ENCODE measurements around the gene NF1.
"Not testable (repeated sequence)": the region's sequence is repeated elsewhere in the genome, so short reads cannot be mapped to it uniquely, and the experiment has no call there.

The NF1 gene

DNA sequence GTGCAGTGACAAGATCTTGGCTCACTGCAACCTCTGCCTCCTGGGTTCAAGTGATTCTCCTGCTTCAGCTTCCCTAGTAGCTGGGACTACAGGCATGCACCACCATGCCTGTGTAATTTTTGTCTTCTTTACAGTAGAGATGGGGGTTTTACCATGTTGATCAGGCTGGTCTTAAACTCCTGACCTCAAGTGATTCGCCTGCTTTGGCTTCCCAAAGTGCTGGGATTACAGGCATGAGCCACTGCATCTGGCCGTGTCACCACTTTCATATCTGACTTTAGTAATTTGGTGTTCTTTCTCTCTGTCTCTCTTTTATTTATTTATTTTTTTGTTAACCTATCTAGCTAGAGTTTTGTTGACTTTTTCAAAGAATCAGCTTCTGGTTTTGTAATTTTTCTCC lies 103.9 kb downstream of the NF1 start:
- not testable (repeated sequence) for DNase-seq (ENCODE audit: low read depth)

DNA sequence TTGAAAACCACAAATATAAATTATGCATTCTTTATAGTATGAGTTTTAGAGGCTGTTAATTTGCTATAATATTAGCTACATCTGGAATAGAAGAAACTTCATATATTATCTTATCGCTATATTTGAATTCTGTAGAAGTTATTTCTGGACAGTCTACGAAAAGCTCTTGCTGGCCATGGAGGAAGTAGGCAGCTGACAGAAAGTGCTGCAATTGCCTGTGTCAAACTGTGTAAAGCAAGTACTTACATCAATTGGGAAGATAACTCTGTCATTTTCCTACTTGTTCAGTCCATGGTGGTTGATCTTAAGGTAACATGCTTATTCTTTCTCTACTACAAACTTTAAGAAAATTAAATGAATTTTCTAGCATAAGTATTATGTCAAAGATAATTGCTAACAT lies 105.5 kb downstream of the NF1 start:
- DNase-seq (ENCODE audit: low read depth), result no peak

DNA sequence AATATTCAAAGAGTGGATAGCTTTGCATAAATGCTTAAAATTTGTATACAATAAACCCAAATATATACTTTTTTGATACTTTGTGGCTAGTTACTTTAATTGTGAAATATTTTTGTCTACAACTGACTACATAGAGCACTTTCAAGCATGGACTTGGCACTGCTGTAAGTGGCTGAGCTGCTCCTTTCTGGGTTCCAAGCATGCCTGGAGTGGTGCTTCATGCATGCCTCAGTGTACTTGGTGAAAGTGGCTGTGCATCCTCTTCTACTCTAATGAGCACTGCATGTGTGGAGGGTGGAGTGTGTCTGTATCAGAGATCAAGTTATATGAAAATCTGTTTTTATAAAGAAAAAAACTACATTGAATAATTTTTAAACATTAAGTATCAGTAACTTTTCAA lies 108.2 kb downstream of the NF1 start:
- no peak for DNase-seq (ENCODE audit: low read depth)

DNA sequence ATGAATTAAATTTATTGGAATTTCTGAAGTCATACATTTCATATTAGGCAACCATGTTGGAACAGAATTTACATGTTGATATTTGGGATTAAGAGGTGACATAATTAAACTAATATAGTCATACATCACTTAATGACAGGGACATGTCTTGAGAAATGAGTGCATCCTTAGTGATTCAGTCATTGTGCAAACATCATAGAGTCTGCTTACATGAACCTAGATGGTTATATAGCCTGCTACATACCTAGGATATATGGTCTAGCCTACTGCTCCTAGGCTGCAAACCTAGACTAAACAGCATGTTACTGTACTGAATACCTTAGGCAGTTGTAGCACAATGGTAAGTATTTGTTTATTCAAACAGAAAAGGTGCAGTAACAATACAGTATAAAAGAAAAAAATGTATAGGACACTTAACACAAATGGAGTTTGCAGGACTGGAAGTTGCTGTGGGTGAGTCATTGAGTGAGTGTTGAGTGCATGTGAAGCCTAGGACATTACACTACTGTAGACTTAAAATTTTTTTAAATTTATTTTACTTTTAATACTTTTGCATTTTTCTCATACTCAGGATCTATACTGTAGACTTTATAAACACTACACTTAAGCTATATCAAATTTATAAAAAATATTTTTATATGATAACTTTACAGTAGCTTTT lies 116.7 kb downstream of the NF1 start:
- no peak for DNase-seq (ENCODE audit: low read depth)

DNA sequence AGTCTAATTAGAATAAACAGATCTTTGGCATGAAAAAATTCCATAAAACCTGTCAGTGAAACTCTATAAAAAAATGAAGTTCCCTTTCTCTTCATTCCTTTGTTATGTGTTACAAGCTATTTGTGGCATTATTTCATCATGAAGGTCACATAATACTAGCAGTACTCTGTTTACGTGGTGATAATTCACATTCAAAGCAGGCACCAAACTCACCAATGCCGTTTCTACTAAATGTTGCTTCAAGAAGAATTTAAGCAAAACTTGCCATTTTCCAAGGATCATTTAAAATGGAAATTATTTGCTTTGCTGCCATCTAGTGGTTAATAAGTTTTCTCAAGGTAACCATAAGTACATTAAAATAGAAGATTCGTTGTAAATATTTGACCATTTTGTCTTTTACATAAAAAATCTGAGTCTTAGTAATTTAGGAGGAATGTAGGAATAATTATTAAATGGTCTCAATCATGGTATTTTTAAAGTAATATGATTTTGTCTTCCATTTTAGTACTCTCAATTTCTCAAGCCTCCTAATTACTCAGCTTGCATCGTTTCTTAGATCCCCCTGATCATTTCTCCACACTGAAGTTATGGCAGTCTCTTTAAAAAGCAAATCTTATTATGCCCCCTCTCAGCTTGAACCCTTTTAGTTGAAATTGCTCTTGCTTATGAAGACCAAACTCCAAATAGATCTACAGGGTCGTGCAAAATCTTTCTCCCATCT lies 121.4 kb downstream of the NF1 start:
- DNase-seq (ENCODE audit: low read depth), result peak; percentile 89

DNA sequence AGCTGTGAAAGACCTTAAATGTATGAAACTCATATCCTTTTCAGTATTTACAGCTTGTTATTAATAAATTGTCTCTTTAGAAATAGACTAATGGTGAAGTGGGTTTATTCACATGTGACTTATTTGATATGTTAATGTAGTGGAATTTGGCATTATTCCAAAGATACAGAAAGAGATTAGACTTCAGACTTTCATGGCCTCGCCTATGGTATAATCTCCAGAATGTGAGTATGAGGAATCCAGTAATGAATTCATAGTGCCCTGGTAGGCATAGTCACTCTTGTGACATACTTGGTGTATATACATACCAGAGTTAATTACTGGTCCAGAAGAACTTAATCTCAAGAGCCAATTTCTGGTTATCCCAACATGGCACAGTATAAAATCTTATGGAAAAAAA lies 129.6 kb downstream of the NF1 start:
- no peak for DNase-seq (ENCODE audit: low read depth)

DNA sequence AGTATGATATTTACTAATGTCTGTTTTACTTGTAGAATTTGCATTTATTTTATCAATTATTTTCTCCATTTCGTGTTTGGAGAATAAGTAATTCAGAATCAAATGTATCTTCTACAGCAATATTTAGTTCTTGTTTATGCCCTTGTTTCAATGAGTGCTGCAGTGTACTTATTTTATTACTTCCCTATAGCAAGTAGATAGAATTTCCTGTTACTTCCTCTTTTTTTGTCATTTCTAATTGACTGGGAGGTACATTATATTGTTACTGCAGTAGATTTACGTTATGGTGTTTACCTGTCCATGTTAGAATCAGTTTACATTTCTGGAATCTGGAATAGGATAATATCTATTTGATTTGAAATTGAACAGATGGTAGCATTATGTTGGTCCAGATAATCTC lies 131.1 kb downstream of the NF1 start:
- no peak for DNase-seq (ENCODE audit: low read depth)

DNA sequence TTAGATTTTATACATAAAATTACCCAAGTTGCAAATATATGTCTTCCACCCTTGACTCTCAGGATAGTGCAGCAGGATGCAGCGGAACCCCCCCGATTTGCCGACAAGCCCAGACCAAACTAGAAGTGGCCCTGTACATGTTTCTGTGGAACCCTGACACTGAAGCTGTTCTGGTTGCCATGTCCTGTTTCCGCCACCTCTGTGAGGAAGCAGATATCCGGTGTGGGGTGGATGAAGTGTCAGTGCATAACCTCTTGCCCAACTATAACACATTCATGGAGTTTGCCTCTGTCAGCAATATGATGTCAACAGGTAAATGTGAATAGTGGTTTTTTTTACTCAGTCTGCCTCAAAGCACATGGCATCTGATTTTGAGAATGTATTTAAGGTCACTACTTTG lies 131.6 kb downstream of the NF1 start:
- no peak for DNase-seq (ENCODE audit: low read depth)

DNA sequence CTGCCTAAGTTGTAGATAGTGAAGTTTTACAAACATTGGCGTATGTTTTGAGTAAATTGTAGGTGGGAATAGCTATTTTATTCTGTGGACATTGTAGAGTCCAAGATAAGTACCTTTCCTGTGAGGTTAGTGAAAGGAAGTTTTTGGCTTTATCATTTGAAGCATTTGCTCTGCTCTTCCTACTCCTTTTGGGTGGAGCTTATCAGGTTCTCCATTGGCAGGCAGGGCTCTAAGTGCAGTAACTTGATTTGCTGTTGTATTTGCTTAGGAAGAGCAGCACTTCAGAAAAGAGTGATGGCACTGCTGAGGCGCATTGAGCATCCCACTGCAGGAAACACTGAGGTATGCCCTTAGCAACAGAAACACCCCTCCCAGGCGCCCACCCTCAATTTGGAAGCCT lies 132.2 kb downstream of the NF1 start:
- no peak for DNase-seq (ENCODE audit: low read depth)

DNA sequence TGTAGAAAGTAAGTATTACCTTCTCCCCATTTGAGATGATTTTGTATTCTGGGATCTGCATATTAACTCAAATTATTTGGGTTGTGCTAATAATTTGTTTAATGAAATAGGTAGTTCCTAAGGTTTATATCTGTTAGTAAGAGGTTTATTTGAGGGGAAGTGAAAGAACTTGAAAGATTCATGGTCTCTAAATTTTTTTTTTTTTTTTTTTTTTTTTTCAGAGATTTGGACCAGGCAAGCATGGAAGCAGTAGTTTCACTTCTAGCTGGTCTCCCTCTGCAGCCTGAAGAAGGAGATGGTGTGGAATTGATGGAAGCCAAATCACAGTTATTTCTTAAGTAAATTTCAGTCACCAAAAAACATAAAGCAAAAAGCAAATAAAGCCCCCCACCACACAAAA lies 137.1 kb downstream of the NF1 start:
- DNase-seq (ENCODE audit: low read depth), result no peak

DNA sequence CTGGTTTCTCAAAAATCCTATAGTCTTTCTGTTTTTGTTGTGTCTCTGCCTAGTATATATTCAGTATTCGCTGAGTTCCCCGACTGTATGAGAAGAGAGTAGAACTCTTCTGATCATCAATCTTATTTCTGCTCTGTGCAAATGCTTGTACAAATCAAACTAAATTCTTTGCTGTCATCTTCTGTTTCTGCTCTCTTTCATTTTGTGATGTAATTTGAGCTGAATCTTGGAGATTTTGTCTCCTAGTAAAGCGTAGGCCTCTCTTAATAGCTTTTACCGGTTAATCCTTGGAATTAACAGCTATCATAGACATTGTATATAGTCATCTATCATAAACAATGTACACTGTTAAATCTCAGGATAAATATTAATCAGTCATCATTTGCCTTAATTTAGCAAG lies 140.3 kb downstream of the NF1 start:
- DNase-seq (ENCODE audit: low read depth), result no peak

DNA sequence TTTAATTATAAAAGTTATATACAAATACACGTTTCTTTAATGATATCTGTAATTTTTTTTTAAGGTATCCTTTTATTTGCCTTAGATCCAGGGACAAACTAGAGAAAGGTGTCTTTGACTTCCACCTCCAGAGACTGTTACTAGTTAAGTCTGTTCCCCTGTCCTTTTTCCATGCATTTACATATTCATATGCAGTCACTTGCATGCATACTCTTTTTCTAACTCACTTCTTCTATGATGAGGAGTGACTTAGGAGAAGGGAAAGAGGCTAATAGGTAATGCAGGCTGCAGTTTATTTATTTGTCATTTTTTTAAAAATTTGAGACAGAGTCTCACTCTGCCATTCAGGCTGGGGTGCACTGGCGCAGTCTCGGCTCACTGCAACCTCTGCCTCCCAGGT lies 141.4 kb downstream of the NF1 start:
- no peak for DNase-seq (ENCODE audit: low read depth)

DNA sequence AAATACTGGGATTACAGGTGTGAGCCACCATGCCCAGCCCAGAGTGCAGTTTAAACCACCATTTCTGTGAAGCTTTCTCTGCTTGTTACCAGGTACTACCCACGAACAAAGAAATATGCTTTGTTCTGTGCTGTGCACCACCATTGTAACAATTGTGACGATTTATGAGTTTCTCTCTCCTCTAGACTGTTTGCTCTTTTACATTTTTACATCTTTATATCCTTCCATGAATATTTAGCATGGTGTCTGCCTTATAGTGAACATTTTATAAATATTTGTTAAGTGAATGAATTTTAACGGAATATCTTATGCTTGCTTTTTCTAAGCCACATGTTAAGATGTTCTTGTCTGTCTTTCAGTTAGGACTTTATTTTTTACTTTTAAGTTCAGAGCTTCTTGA lies 141.9 kb downstream of the NF1 start:
- DNase-seq (ENCODE audit: low read depth), result no peak

DNA sequence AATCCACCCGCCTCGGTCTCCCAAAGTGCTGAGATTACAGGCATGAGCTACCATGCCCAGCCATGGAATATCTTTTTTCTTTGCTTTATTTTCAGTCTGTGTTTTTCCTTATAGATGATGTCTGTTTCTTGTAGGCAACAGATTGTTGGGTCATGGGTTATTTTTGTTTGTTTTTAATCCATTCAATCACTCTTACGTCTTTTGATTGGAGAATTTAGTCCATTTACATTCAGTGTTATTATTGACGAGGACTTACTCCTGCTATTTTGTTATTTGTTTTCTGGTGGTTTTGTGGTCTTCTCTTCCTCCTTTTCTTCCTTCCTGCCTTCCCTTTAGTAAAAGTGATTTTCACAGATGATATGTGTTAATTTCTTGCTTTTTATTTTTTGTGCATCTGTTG lies 146.3 kb downstream of the NF1 start:
- DNase-seq (ENCODE audit: low read depth), result no peak

DNA sequence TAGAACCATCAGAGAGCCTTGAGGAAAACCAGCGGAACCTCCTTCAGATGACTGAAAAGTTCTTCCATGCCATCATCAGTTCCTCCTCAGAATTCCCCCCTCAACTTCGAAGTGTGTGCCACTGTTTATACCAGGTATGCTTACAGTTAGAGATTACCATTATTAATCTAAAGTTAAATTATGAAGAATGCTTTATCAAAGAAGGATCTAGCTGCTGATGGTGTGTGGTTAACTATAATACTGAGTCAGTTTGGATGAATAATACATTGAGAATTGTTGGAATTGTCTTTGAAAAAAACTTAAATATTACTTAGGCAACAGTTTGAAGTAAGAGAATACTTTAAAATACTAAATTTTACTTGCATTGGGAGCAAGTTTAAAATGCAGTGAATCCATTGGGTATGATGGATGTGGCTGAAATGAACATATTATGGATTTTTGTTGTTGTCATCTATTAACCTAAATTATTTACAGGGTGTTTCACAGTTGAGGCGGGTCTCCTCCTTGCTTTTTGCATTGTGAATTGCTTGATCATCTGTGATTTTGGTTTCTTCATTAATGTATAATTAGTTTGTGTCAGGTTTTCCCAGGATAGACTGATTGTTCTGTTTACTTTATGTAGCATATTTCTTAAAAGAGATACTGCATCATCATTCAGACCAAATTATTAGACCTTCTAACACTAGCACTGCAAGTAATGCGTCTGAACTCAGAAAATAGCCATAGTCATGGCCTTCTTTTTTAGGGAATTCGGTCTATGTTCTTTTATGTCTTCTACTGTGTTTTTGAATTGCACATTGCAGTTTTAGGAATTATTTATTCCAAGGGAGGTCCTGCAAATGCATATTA lies 154.4 kb downstream of the NF1 start:
- peak; percentile 25 for DNase-seq (ENCODE audit: low read depth)

DNA sequence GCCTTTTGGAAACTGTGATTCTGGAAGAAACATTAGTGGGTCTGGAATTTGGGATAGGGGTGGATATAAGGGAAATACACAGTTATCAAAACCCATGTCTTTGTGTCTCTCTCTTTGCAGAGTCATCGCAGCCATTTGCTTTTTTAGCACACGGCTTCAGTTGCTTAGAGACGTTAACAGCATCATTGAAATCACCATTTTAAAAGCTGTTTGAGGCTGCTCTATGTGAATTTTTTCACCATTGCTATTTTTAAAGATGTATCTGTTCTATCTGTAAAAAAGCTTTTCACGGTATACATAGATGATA lies 155.0 kb downstream of the NF1 start:
- no peak for DNase-seq (ENCODE audit: low read depth)

DNA sequence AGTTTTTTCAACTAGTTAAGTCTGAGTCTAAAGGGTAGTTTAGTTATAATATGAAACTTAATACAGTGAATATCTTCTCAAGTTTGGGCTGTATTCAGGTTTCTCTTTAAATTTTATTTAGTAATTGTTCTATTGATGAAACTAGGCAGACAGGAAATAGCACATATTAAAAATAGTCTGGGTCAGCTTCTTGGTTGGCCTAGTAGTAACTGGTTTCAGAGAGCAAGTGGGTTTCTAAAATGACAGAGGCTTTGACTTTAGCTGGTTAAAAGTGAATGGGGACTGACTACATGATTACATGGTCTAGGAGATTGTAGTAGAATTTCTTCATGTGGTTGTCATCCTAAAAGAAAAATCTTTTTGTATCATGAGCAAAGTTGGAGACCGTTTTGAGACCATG lies 155.5 kb downstream of the NF1 start:
- DNase-seq (ENCODE audit: low read depth), result no peak

DNA sequence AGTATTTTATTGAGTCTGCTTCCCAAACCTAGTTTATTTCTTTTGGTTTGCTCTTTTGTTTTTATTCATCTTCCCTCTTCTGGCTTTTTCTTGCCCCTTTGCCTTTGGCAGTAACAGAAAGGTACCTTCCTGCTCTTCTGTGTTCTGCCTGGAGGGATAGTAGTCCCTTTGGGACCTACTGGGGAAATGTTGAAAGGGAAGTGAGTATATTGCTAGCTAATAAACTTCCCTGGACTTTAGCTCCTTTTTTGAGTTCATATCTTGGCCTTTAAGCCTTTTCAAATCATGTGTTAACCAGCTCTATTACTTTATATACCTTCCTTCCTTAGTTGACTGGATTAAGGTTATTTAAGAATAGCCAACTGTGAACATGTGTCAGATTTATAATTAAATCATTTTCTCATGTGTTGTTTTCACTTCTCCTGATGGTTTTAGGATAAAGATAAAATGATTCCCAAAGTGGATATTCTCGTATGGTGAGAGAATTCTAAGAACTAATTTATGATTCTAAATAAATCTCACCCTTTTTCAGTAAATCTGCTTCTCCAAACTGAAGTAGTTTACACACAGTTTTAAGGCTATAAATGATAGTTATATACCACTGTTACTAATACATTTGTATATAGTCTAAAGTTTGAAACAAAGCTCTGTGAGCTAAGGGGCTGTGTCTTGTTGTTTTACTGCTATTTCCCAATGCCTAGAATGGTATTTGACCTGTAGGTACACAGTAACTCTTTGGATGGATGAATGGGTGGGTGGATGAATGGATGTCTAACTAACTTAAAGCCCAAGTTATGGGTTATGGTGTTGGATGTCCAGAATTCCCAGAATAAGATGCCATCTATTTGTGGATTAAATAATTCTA lies 156.6 kb downstream of the NF1 start:
- peak; percentile 6 for DNase-seq (ENCODE audit: low read depth)

DNA sequence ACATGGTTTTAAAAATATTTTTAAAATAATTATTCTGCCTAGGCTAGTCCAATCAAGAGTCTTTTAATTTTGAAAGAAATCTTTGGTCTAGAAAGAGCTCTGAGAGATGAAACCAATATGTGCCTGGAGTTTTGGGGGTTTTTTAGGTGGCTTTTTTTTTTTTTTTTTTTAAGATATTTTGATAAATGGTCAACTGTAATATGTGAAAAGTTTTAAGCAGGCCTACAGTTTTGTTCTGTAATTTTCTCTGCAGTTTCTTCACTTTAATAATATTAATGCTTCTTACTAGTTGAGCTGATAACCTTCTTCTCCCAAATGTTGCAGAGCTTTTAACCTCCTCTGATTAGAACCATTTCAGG lies 157.2 kb downstream of the NF1 start:
- DNase-seq (ENCODE audit: low read depth), result no peak

DNA sequence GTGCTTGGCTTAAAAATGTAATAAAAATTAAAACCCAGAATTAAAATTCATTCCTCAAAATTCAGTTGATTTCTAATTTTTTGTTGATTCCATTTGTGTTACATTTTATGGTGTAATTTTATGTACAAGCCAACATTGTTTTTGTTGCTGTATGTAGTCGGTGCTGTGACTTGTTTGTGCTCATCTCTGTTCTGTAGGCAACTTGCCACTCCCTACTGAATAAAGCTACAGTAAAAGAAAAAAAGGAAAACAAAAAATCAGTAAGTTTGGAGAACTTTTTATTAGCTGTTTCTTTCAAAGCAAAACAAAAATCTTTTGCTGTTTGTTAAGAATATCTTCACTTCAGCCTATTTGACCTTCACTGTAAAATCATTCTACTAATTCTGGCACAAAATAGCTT lies 158.0 kb downstream of the NF1 start:
- DNase-seq (ENCODE audit: low read depth), result no peak

DNA sequence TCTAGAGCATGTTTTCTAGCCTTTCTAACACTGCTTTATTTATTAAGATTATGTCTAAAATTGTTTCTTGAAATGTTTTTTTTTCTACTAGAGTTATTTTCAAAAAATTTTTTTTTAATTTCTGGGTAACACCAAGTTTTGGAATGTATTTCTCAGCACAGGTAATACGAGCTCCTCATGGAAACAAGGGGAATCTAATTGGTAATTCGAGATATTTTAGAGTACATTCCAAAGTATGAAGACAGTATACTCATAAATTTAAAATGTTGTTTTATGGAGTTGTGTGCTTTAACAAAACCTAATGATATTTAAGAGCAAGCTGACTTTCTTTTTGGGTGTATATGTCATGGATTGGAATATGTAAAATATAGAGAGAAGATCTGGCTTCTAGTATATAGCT lies 159.9 kb downstream of the NF1 start:
- DNase-seq (ENCODE audit: low read depth), result no peak

DNA sequence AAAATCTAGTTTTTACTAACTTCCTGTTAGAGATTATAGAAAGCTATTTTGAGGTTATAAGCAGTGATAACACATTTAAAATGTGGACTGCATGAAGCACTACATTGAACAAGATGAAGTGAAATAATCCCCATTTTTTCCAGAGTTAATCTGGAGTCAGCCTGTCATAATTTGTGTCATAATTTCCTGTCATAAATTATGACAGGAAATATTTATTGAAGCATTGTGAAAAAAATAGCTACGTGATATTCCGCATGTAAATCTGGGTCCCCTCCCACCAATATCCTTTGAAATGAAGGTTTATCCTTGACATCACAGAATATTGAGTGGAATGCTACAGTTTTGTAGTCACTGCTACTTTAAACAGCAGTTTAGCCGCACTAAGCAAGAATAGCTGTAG lies 162.2 kb downstream of the NF1 start:
- DNase-seq (ENCODE audit: low read depth), result no peak

DNA sequence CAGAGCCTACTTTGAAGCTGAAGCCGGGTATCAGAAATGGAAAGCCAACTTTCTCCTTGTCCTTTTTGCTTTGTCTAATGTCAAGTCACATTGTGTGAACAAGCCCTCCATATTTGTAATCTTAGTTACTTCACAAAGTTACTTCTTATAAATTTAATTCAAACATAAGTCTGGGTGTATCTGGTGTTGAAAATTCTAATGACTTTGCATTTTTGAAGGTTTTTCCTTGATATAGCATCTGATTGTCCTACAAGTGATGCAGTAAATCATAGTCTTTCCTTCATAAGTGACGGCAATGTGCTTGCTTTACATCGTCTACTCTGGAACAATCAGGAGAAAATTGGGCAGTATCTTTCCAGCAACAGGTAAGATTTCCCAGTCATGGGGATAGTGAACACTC lies 165.4 kb downstream of the NF1 start:
- no peak for DNase-seq (ENCODE audit: low read depth)
